GM18508 (cell line): ENCODE data around the gene REX1BD.

ENCODE experiments used
- ATAC-seq: cut with Tn5 transposase; IDR thresholded peaks from one replicate; pipeline ENCODE4 v1.9.1; 2021; ENCODE audit warnings: moderate number of reproducible peaks; ENCODE audit not compliant: insufficient read depth, unreplicated experiment

The REX1BD gene

DNA sequence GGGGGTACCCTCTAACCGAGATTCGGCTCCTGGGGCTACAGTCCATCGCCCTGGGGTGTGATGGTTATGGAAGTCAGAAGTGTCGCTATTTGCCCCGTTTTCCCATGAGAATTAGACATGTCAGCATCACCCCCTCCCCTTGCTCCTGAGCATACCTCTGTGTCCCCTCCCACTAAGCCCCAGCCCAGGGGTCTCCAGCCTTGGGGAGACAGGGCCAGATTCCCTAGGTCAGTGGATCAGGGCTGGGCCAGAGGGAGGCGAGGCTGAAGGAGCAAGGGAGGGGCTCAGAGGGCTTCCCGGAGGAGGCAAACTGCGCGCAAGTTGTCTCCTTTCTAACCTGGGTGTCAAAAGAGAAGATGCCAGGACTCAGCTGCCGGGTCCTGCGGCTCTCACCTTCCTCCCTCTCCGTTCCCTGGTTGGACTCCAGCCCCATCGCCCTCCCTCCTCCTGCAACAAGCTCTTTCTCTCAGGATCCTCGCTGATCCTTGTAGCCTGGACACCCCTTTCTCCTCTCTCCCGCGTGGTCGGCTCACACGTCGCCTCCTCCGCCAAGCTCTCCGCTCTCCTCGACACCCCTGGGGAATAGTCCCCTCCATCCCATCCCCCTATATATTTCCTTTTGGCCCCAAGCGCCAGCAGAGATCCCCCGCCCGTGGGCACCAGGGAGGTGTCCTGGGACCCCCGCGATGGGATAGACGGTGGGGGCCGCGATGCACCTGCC lies 23.6 kb downstream of the REX1BD start:
- ATAC-seq, result no peak

- ATAC-seq, result no peak
These were observed 24.4 kb downstream of the REX1BD start, which contains the start of gene TMEM59L for GRCh38 chr19:18612772-18613588. TSS of gene TMEM59L (plus strand) at chr19:18612870. CDS start at chr19:18612959, 89 bp downstream.

DNA sequence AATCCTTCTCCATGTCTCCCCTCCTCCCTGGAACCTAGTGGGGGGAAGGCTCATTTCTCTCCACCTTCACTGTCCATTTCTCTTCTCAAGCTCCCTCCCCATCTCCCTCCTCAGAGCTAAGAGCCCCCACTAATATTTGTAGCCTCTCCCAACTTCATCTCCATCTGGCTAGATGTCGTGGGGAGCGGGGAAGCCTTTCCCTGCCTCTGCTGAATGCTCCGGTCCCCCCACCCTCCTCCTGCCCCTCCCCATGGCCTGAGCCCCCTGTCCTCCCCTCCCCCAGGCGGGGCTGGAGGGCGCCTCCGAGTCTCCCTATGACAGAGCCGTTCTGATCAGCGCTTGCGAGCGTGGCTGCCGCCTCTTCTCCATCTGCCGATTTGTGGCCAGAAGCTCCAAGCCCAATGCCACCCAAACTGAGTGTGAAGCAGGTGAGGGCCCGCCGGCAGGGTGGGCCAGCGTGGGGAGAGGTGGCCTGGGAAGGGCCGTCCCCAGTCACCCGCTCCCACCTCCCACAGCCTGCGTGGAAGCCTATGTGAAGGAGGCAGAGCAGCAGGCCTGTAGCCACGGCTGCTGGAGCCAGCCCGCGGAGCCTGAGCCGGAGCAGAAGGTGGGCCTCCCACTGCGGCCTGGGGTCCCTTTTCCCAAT lies 25.1 kb downstream of the REX1BD start:
- ATAC-seq, result no peak

GRCh38 chr19:18616023-18616422 lies 27.4 kb downstream of the REX1BD start:
- ATAC-seq, result no peak

DNA sequence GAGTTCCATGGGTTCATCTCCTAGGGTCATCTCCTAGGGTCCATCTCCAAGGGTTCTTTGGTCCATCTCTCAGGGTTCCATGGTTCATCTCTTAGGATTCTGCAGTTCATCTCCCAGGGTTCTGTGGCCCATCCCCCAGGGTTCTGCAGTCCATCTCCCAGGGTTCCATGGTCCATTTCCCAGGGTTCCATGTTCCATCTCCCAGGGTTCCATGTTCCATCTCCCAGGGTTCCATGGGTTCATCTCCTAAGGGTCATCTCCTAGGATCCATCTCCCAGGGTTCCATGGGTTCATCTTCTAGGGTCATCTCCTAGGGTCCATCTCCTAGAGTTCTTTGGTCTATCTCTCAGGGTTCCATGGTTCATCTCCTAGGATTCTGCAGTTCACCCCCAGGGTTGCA lies 29.0 kb downstream of the REX1BD start:
- ATAC-seq, result no peak

- ATAC-seq, result no peak
These were observed 29.6 kb downstream of the REX1BD start for GRCh38 chr19:18618236-18618635.

DNA sequence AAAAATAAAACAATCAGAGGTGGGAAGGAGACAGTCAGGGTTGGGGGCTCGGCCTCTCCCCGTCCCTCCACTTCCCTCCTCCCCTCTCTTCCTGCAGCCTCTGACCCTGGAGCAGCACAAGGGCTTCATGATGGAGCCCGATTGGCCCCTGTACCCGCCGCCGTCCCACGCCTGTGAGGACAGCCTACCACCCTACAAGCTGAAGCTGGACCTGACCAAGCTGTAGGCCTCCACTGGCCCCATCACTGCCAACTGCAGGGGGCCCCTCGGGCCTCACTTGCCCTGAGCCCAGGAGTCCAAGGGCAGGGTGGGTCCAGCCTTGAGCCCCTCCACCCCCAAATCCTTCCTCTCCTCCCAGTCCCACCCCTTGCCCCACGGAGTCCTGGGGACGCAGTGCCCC lies 31.7 kb downstream of the REX1BD start:
- no peak for ATAC-seq

- no peak for ATAC-seq
These were observed 32.3 kb downstream of the REX1BD start for GRCh38 chr19:18620902-18621301.

GRCh38 chr19:18626906-18627305 lies 38.3 kb downstream of the REX1BD start:
- no peak for ATAC-seq

- ATAC-seq, result no peak
These were observed 40.8 kb downstream of the REX1BD start for GRCh38 chr19:18629166-18630088.

DNA sequence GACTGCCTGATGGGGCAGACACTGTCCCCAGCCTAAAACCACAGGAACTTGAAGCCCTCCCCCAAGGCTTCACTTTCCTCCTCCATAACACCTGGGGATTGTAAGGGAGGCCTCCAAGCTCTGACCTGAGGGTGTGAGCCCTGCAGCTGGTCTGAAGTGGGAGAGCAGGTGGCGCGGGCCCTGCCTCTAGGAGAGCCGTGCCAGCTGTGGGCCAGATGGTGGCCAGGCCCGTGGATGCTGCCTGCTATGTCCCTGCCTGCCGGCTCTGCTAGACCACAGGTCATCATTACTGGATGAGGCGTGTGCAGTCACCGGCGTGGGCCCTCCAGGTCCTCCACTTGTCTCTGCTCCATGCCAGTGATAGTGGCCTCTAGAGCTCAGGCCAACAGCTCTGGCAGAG lies 44.7 kb downstream of the REX1BD start:
- no peak for ATAC-seq

DNA sequence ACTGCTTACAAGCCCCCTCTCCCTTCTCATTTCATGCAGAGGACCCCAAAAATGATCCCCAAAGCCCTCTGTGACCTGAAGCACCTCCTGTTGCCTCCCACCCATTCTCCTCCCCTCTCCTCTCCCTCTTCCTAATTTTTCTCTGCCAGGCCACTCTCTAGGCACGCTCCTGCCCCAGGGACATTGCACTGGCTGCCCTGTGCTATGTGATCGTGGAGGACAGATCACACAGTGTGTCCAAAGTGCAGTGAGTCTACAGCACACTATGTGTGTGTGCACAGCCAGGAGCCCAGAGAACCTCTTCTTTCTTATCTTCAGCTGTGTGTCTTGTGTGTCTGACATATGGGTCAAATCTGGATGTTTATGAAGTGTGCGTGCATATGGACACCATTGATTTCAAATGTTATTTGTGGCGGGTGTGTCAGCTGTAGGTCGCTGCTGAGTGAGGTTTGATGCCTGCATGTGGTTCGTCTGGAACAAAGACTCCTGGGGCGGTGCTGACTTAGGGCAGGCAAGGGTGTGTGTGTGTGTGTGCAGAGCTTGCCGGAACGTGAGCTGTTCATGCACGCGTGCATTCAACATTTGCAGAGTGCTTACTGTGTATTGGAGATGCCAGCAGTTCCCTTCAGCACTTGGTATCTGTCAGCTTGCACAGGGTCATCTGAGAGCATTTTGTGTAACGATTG lies 46.2 kb downstream of the REX1BD start:
- no peak for ATAC-seq

- ATAC-seq, result no peak
These were observed 47.2 kb downstream of the REX1BD start for GRCh38 chr19:18635831-18636182.

- ATAC-seq, result peak; percentile 72
These were observed 47.8 kb downstream of the REX1BD start for GRCh38 chr19:18636183-18636968.

DNA sequence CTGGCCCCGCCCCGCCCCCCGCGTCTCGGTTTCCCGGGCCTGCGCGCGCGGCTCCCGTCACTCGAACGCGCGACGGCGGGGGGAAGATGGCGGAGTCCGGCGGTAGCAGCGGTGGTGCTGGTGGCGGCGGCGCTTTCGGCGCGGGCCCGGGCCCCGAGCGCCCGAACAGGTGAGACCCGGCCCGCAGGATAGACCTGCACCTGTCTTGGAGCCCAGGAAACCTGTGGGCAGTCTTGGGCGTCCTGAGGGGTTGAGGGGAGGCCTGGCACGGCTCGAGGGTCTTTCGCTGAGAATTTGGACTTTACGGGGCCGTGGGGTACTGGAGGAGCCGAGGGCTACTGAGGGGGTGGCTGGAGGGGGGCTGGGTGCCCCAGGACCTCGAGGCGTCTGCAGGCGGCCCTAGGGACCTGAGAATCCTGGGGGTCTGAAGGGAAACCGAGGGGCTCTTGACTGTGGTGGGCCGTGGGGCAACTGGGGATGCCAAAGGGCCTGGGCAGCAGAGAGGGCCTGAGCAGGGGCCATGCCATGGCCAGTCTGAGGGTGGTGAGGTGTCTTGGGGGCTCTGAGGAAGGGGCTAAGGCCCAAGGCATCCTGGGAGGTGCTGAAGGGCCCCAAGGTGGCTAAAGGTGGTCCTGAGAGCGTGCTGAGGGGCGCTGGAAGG lies 48.5 kb downstream of the REX1BD start, which contains the start of gene KLHL26:
TSS of gene KLHL26 (plus strand) at position 60 of the 661 bp plus-strand sequence. CDS start at position 87, 27 bp downstream.
- no peak for ATAC-seq

DNA sequence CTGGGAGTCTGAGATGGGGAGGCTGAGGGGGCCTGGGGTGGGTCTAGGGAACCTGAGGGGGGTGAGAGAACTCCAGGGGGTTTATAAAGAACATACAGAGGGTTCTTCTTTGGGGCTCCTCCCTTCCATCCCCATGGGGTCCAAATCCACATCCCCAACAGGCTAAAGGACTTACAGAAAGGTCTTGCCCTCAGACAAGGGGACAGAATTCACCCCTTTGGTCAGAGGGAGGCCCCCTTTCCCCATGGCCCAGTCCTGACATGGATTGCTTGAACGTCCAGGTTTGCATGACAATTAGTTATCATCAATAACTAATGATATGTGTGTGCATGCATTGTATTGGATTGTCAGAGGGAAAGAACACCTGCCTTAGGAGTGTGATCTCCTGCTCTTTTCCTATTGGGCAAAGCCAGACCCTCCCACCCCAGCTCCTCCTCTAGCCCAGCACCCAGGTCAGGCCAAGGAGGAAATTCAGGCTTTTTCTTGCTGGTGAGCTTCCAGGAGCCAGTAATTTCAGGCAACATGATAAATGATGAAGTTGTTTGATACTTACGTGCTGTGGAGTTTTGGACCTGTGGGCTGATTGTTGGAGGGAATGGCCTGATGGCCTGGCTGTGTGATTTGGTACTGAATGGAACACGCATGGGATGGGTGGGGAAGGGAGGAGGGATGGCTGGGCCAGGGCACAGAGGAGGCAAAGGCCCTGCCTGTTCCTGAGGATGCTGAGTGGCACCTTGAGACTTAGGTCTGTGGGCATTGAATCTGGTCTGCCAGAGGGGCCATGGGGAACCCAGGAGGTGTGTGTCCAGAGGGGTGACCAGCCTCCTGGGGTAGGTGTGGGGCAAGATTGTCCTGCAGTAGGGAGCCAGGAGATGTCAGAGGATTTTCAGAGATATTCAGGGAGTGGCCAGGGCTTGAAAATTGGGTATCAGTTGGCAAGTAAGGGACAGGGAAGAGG lies 49.4 kb downstream of the REX1BD start:
- no peak for ATAC-seq

DNA sequence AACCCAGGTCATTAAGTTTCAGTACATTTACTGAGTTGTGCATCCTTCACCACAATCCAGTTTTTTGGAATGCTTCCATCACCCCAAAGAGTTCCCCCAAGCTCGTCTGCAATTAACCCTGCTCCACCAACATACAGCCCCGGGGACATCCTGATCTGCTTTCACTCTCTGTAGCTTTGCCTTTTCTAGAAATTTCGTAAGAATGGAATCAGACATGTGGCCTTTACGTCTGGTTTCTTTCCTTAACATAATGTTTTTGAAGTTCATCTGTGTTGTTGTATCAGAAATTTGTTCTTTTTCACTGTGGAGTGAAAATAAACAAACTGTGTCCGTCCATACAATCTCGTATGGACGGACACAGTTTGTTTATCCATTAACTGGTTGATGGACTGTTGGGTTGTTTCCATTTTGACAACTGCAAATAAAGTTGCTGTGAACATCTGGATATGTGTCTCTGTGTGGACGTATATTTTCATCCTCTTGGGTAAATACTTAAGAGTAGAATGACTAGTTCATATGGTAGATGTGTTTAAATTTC lies 51.2 kb downstream of the REX1BD start:
- ATAC-seq, result no peak
